ENCODE results near the gene OLR1. TPM values are rescaled to one million over a fixed set of nuclear protein-coding genes. Genes with fewer than 3 reads are reported as not detected.

Gene OLR1
- total RNA-seq, 2 donors from 2014 or later: 0.20 to 0.77 TPM

GRCh38 chr12:10111451-10111850, 60.5 kb downstream of the OLR1 start:
- no peaks in the 10 kb centered on the region for H3K36me3 ChIP-seq
- no peak for DNase-seq

GRCh38 chr12:10110256-10110844, 61.6 kb downstream of the OLR1 start:
- no peak overlapping the region for H3K4me3 ChIP-seq
- no peaks in the 10 kb centered on the region for H3K4me1 ChIP-seq
- no peaks in the 10 kb centered on the region for H3K9me3 ChIP-seq
- H3K36me3 ChIP-seq: no peaks in the 10 kb centered on the region
- intact Hi-C loops (cut with DNase I): no loop called here
- H3K9ac ChIP-seq (ENCODE audit: low read depth in 2 of 2, low read length in 2 of 2): no peak overlapping the region
- H3K27me3 ChIP-seq: no peaks in the 10 kb centered on the region
- TF ChIP-seq CTCF (IDR thresholded peaks at IDR 0.05): no peak
- DNase-seq: no peak
- H3K27ac ChIP-seq: no peak overlapping the region

More at GRCh38 chr12:10111451-10111850, 60.5 kb downstream of the OLR1 start:
- intact Hi-C loops (cut with DNase I): no loop called here
- no peak for TF ChIP-seq CTCF (IDR thresholded peaks at IDR 0.05)
- Histone ChIP-seq H3K27ac (no peak overlapping the region), H3K9ac (ENCODE audit: low read depth in 2 of 2, low read length in 2 of 2) (no peak overlapping the region), H3K4me3 (no peak overlapping the region), H3K4me1 (no peaks in the 10 kb centered on the region), H3K9me3 (no peaks in the 10 kb centered on the region), H3K27me3 (no peaks in the 10 kb centered on the region)

Other genes with a start within 250 kb of the OLR1 start
- gene CLEC2A, start 239.8 kb downstream of the OLR1 start, total RNA-seq: not detected
- under 1 TPM; 0.59 to 0.72 TPM for gene CLEC12A, start 200.7 kb downstream of the OLR1 start, total RNA-seq
- not detected for gene CLEC1B, start 173.0 kb downstream of the OLR1 start, total RNA-seq
- not detected for gene CLEC12B, start 161.5 kb downstream of the OLR1 start, total RNA-seq
- gene CLEC9A, start 141.4 kb downstream of the OLR1 start, total RNA-seq: under 1 TPM in 1 of 2 donors, not detected in 1; 0.47 TPM
- 1 to 10 TPM; 1.7 to 1.8 TPM for gene CLEC1A, start 73.1 kb downstream of the OLR1 start, total RNA-seq
- gene CLEC7A, start 41.9 kb downstream of the OLR1 start, total RNA-seq: 1 to 10 TPM; 1.1 to 6.8 TPM
- not detected for gene TMEM52B, start 6.9 kb upstream of the OLR1 start, total RNA-seq
- 10 to 100 TPM; 12.8 to 42.8 TPM for gene GABARAPL1, start 40.7 kb upstream of the OLR1 start, total RNA-seq
- 1 to 10 TPM; 1.1 to 1.5 TPM for gene KLRD1, start 135.7 kb upstream of the OLR1 start, total RNA-seq
- 1 to 10 TPM; 1.1 to 1.6 TPM for gene KLRK1, start 217.9 kb upstream of the OLR1 start, total RNA-seq
- gene KLRC4, start 237.6 kb upstream of the OLR1 start, total RNA-seq: under 1 TPM; 0.47 to 0.80 TPM
- gene KLRC3, start 248.5 kb upstream of the OLR1 start, total RNA-seq: not detected